HEK293 (cell line): ENCODE measurements around the gene PCDH1.

Source experiments
- CTCF ChIP-seq: fragments of 450-650 bp; formaldehyde crosslinking; IDR thresholded peaks from 2 replicates; pipeline ENCODE4 v1.5.1; 2016; ENCODE audit warnings: missing biosample characterization, missing genetic modification characterization
- ZNF133 ChIP-seq: fragments of 450-650 bp; formaldehyde crosslinking; IDR thresholded peaks from 2 replicates; pipeline ENCODE4 v1.5.1; 2016; ENCODE audit warnings: missing biosample characterization, missing genetic modification characterization
- ZNF514 ChIP-seq: fragments of 450-650 bp; formaldehyde crosslinking; IDR thresholded peaks from 2 replicates; pipeline ENCODE4 v1.5.1; 2016; ENCODE audit warnings: missing biosample characterization, missing genetic modification characterization
- ZNF660 ChIP-seq: fragments of 450-650 bp; IDR thresholded peaks from 2 replicates; pipeline ENCODE4 v1.5.1; 2018; ENCODE audit warnings: missing biosample characterization, mild to moderate bottlenecking, missing genetic modification characterization

- no peak for TF ChIP-seq CTCF (tag by site-specific recombination)
- no peak for TF ChIP-seq ZNF514 (tag by site-specific recombination)
- no peak for TF ChIP-seq ZNF660
- TF ChIP-seq ZNF133: no peak
Measured at GRCh38 chr5:141851195-141851874, 26.9 kb downstream of the PCDH1 start.
